AG10803 (cell line): ENCODE results near the gene GPR135.
A peak's percentile ranks its signal among the peaks of the same experiment; 100 is the strongest.

Experiments
- DNase-seq: peaks from one replicate; pipeline ENCODE4 v3.0.0; 2010; ENCODE audit warnings: low read depth
- H3K4me3 ChIP-seq: 2 replicates; pipeline ENCODE4 v1.5.1; 2011; ENCODE audit warnings: mild to moderate bottlenecking, low read length, control low read depth
- TF ChIP-seq, protein P1 (sequence below): conservative IDR thresholded peaks from 2 replicates; pipeline ENCODE4 v1.5.1; 2011; ENCODE audit warnings: mild to moderate bottlenecking, low read length, control low read depth, inconsistent platforms

GPR135 gene

DNA sequence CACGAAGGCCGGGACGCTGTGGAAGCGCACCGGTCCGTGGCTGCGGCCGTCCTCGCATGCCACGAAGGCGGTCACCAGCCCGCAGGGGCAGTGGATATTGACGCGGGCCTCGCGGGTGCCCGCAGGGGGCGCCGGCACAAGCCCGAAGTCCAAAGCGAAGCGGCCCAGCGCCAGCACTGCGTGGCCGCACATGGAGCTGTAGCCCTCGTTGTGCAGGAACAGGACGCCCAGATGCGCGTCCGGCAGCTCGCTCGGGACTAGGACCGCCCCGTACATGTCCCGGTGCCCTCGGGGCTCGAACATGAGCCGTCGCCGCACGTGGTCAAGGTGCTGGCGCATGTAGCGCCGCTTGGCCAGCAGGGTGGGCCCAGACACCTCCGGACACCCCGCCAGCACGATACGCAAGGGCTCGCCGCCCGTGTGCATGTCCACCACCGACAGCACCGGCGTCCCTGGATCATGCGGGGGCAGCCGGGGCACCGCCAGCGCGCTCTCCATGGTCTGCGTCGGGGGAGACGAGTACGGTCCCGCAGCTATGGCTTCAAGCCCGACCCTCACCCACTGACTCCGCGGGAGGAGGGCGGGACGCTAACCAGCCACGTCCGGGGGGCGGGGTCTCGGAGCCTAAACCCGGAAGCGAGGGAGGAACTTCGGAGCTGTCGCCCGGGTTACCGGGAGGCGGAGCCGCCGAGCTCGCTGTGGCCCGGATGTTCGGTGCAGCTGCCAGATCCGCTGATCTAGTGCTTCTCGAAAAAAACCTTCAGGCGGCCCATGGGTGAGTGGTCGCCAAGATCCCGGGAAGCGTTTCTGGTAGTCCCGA, 18.8 kb upstream of the GPR135 start, which contains the start of the genes JKAMP and L3HYPDH:
Gene JKAMP (plus strand): TSS at position 699 of the 820 bp plus-strand sequence. CDS start 73 bp downstream, at position 772.
Gene L3HYPDH (minus strand): TSS at position 590 of the 820 bp plus-strand sequence. CDS start 92 bp downstream, at position 498.
- DNase-seq = peak; percentile 92
- H3K4me3 ChIP-seq = peak within 1 kb of the TSS; percentile 90
- TF ChIP-seq, protein P1, sequence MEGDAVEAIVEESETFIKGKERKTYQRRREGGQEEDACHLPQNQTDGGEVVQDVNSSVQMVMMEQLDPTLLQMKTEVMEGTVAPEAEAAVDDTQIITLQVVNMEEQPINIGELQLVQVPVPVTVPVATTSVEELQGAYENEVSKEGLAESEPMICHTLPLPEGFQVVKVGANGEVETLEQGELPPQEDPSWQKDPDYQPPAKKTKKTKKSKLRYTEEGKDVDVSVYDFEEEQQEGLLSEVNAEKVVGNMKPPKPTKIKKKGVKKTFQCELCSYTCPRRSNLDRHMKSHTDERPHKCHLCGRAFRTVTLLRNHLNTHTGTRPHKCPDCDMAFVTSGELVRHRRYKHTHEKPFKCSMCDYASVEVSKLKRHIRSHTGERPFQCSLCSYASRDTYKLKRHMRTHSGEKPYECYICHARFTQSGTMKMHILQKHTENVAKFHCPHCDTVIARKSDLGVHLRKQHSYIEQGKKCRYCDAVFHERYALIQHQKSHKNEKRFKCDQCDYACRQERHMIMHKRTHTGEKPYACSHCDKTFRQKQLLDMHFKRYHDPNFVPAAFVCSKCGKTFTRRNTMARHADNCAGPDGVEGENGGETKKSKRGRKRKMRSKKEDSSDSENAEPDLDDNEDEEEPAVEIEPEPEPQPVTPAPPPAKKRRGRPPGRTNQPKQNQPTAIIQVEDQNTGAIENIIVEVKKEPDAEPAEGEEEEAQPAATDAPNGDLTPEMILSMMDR = peak; percentile 56

DNA sequence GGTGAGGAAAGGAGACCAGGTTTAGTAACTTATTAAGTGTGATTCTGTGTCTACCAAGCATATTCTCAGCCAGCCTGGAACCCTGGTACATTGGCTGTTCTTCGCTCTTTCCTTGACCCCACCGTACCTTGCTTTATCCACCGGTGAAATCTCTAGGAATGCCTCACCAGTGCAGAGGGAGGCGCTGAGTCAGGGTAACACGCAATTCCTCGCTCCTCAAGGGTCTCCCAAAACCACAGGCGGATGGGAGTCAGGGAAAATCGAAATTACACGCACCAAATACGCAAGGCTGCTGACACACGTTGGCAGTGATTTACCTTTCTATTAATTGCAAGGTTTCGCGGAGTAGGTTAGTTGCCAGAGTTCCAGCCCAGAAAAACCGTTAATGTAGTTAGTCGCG, 18.2 kb upstream of the GPR135 start:
- H3K4me3 ChIP-seq = peak overlapping the region; percentile 90
- peak; percentile 66 for DNase-seq
- TF ChIP-seq, protein P1 = no peak

DNA sequence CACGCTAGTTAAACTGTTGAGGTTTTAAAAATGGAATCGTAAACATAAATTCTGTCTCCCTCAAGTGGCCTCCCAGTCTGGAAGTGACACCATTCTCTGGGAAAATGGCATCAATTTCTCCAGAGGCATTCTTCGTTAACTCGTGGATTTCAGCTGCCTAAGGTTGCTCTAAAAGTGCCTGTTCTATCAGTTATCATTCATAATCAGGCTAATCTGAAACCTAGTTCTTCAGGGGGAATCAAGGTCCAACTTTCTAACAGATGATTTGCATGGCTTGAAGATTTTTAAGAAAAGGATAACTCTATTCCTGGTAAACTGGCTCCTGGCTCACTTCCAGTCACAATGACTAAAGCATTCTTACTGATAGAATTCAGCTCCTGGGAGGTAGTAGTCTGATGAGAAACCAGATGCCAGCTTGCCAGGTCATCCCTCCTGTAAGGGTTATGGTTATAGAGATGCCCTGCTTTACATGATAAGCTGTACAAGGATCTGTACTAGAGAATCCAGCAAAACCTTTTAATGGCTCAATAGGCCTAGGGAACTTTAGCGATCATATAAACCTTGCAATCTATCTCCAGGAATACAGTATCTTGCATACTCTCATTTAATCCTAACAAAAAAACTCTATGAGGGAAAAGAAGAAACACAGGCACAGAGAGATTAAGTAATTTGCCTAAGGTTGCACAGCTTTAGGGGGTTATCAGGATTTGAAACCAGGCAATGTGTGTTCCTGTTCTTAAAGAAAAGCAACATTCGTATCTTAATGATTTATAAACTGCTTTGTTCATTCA, 17.6 kb upstream of the GPR135 start:
- peak overlapping the region; percentile 90 for H3K4me3 ChIP-seq
- DNase-seq = peak; percentile 93
- TF ChIP-seq, protein P1 = no peak

DNA sequence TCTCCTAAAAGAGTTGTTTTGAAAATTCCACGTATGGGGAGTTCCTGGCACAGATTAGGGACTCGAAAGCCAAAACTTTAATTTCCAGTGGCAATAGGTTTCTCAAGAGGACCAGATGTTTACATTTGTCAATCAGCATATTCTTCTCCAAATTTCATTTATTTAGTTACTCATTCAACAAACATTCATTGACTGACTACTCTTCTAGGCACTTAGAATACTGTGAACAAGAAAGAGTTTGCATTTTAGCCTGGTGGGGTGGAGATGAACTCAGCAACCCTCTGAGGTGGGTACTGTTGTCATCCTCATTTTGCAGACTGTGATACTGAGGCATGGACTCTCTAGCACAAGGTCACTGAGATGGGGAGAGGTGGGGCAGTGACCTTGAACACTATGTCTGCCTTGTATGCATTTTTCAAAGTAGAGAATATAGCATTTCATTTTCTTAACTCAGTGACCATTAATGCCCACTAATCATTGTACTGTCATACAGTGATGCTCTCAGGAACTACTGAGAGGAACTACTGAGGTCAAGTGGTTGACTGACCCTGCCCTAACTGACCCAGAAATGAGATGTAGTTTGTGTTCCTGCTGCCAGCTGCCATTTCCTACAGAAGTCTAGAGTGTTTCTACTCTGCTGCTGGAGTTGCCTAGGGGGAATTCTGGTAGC, 16.8 kb upstream of the GPR135 start:
- peak; percentile 96 for DNase-seq
- TF ChIP-seq, protein P1 = no peak
- peak overlapping the region; percentile 90 for H3K4me3 ChIP-seq

DNA sequence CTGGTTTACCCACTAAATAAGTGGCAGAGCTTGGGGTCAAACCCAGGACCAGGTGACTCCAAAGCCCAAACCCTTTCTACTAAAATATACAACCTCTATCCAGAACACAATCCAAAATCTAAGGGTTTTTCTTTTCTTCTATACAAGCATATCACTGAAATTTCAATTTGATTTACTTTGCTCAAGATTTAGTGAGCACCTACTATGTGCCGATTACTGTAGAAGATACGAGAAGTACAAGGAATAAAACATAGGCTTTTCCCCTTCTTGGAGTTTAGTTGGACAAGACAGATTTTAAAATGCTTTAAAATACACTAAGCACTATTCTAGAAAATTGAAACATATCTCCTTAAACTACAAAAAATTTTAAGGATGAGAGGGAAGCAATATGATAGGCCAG, 16.2 kb upstream of the GPR135 start:
- TF ChIP-seq, protein P1 = no peak
- peak overlapping the region; percentile 24 for H3K4me3 ChIP-seq
- DNase-seq = no peak

DNA sequence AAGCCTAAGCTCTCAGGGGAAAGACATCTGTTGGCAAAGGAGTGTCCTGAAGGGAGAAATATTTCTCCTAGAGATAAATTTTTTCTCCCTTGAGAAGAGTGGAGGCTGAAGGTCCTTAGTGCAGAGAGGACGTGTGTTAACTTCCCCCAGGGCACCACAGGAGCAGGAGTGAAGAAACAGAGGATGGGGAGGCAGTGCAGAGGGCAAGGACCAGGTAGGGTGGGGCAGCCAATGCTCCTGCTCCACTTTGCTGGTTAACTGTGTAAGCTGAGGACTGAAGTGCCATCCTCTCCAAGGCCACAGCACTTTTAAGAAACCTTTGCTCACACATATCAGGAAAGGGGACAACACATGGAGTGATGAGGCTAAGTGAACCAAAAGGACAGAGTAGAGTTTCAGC, 15.0 kb upstream of the GPR135 start:
- H3K4me3 ChIP-seq = no peak overlapping the region

More for the DNA sequence above, 15.0 kb upstream of the GPR135 start:
- DNase-seq = no peak
- TF ChIP-seq, protein P1 = no peak
